ENCODE measurements around the gene MYH16. TPM values are rescaled to one million over a fixed set of nuclear protein-coding genes. Genes with fewer than 3 reads are reported as not detected.

Gene MYH16
- total and polyA plus RNA-seq, 10 of the 15 experiments (the other 5 are each of a cell fraction or from before 2014, with no cell fraction given) = 0.03 to 0.33 (median 0.04) TPM; not detected in 3

DNA sequence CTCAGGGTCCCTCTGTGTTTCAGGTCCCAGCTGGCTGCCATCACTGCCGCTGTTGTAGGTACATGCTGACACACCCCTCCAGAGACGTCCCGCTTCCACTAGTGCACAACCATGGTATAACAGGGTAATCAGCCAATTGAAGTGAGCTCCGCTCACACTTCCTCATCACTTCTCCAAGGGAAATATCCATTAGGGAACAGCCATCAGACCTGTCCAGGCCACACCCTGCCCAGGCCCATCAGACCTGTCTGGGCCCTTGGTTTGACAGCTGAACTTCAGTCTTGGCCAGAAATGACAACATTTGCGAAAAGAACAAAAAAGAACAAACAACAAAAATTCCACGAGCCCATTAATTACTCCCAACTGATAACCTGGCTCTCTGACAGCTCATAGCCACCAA lies 11.0 kb upstream of the MYH16 start:
- FAIRE-seq (no peak), ATAC-seq (no peak), DNase-seq (ENCODE audit: low read depth, low spot score) (no peak)
- Histone ChIP-seq H3K4me1 (ENCODE audit: control insufficient read depth, insufficient read depth, low read length) (no peaks in the 10 kb centered on the region), H3K79me2 (ENCODE audit: control insufficient read depth, insufficient read depth, low read length) (no peaks in the 10 kb centered on the region), H3K27ac (ENCODE audit: control insufficient read depth, insufficient read depth) (no peak overlapping the region), H4K20me1 (ENCODE audit: control insufficient read depth, insufficient read depth) (no peaks in the 10 kb centered on the region), H3K4me2 (ENCODE audit: control insufficient read depth, insufficient read depth) (no peak overlapping the region), H3K36me3 (ENCODE audit: control insufficient read depth in 2 of 2, insufficient read depth in 2 of 2, low read length in 1 of 2) (no peaks in the 10 kb centered on the region), H3K9ac (ENCODE audit: control insufficient read depth, insufficient read depth, low read length) (no peak overlapping the region), H2AFZ (ENCODE audit: control insufficient read depth, low read depth, low read length) (no peak overlapping the region), H3K4me3 (no peak overlapping the region), H3K9me3 (replicated peaks; ENCODE audit: control insufficient read depth, insufficient read depth, low read length) (no peaks in the 10 kb centered on the region), H3K27me3 (replicated peaks in 1 of 2; ENCODE audit: control insufficient read depth in 2 of 2, insufficient read depth in 2 of 2, low read length in 1 of 2) (peaks cover 0 to 4% of the 10 kb centered on the region in 2 experiments; a peak in 1 of 4 replicates)
- 46% methylated on average over 6 of the region's 6 CpGs for WGBS (ENCODE audit: insufficient coverage, insufficient replicate concordance, low lambda C conversion rate, missing lambda C conversion rate)
- ChIA-PET CTCF (no interaction called here), RAD21 (ENCODE audit: unreplicated experiment) (no interaction called here), SMC1A (ENCODE audit: uncharacterized antibody, unreplicated experiment) (no interaction called here), POLR2A (interaction anchor here (0.7 kb wide), 1 partner anchor 236 kb away, joined by 3 read pairs; no protein-coding TSS in a partner anchor)
- in situ Hi-C loops (cut with MboI) = no loop called here
- no peak for TF ChIP-seq FOXM1 (IDR thresholded peaks at IDR 0.05; ENCODE audit: low read depth, low read length)
- TF ChIP-seq NFYA (IDR thresholded peaks at IDR 0.05; ENCODE audit: borderline replicate concordance, low read depth, low read length) = no peak
- TF ChIP-seq, protein P1, sequence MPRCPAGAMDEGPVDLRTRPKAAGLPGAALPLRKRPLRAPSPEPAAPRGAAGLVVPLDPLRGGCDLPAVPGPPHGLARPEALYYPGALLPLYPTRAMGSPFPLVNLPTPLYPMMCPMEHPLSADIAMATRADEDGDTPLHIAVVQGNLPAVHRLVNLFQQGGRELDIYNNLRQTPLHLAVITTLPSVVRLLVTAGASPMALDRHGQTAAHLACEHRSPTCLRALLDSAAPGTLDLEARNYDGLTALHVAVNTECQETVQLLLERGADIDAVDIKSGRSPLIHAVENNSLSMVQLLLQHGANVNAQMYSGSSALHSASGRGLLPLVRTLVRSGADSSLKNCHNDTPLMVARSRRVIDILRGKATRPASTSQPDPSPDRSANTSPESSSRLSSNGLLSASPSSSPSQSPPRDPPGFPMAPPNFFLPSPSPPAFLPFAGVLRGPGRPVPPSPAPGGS (IDR thresholded peaks at IDR 0.05; ENCODE audit: borderline replicate concordance, insufficient read depth, low read depth, low read length, poor library complexity, severe bottlenecking) = no peak
- TF ChIP-seq SMAD5 (IDR thresholded peaks at IDR 0.05; ENCODE audit: low read depth) = no peak
- TF ChIP-seq FOXK2 (IDR thresholded peaks at IDR 0.05) = no peak
- TF ChIP-seq SUZ12 (IDR thresholded peaks at IDR 0.05; ENCODE audit: unreplicated experiment) = no peak
- no peak for TF ChIP-seq BHLHE40 (IDR thresholded peaks at IDR 0.05; ENCODE audit: borderline replicate concordance in 1 of 2, low read depth in 2 of 2, low read length in 1 of 2)
- TF ChIP-seq NR2F1 (conservative IDR thresholded peaks at IDR 0.05) = no peak
- TF ChIP-seq, protein P2, sequence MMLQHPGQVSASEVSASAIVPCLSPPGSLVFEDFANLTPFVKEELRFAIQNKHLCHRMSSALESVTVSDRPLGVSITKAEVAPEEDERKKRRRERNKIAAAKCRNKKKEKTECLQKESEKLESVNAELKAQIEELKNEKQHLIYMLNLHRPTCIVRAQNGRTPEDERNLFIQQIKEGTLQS (IDR thresholded peaks at IDR 0.05; ENCODE audit: borderline replicate concordance, extremely low read depth, low read depth, low read length) = no peak
- TF ChIP-seq FOS (IDR thresholded peaks at IDR 0.05; ENCODE audit: borderline replicate concordance, extremely low read depth, insufficient read length) = no peak
- TF ChIP-seq, protein P3, sequence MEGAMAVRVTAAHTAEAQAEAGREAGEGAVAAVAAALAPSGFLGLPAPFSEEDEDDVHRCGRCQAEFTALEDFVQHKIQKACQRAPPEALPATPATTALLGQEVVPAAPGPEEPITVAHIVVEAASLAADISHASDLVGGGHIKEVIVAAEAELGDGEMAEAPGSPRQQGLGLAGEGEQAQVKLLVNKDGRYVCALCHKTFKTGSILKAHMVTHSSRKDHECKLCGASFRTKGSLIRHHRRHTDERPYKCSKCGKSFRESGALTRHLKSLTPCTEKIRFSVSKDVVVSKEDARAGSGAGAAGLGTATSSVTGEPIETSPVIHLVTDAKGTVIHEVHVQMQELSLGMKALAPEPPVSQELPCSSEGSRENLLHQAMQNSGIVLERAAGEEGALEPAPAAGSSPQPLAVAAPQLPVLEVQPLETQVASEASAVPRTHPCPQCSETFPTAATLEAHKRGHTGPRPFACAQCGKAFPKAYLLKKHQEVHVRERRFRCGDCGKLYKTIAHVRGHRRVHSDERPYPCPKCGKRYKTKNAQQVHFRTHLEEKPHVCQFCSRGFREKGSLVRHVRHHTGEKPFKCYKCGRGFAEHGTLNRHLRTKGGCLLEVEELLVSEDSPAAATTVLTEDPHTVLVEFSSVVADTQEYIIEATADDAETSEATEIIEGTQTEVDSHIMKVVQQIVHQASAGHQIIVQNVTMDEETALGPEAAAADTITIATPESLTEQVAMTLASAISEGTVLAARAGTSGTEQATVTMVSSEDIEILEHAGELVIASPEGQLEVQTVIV (IDR thresholded peaks at IDR 0.05; ENCODE audit: borderline replicate concordance, partially characterized antibody) = no peak
- TF ChIP-seq KDM1A (IDR thresholded peaks at IDR 0.05; ENCODE audit: borderline replicate concordance) = no peak
- TF ChIP-seq EED (IDR thresholded peaks at IDR 0.05; ENCODE audit: low read depth) = no peak
- TF ChIP-seq SMC3 (IDR thresholded peaks at IDR 0.05; ENCODE audit: borderline replicate concordance, low read length) = no peak
- TF ChIP-seq ASH2L (IDR thresholded peaks at IDR 0.05; ENCODE audit: borderline replicate concordance, low read depth) = no peak
- no peak for TF ChIP-seq IKZF2 (IDR thresholded peaks at IDR 0.05)
- TF ChIP-seq SUPT20H (IDR thresholded peaks at IDR 0.05; ENCODE audit: borderline replicate concordance, control insufficient read depth, low read depth, low read length) = no peak
- intact Hi-C loops (cut with micrococcal nuclease; ENCODE audit: unreplicated experiment) = no loop called here
- no TSS peak for BruUV-seq (replicated peaks)
